Small intestine (tissue), 7 donors: ENCODE data around the gene TNS3. TPM values are rescaled to one million over a fixed set of nuclear protein-coding genes. Genes with fewer than 3 reads are reported as not detected.

ENCODE experiments used
- DNase-seq, 2 donors: peaks; one replicate each; pipeline versions ENCODE4 v3.0.0 to v3.0.0-alpha.2; 2013
- FAIRE-seq: peaks from 2 replicates; lab custom pipeline; 2012; peaks lifted over from hg19 to GRCh38; lab: Jason Lieb, UNC
- H3K27ac ChIP-seq, 3 donors: one replicate each; pipeline ENCODE4 v1.5.1; 2013; ENCODE audit warnings: low read length in 2 of 3, mild to moderate bottlenecking in 2 of 3, control low read depth in 1 of 3, inconsistent platforms in 1 of 3, low read depth in 1 of 3, moderate library complexity in 1 of 3
- H3K27me3 ChIP-seq, 3 donors: one replicate each; pipeline ENCODE4 v1.6.1; 2013; ENCODE audit warnings: low read length in 3 of 3, inconsistent platforms in 1 of 3; ENCODE audit not compliant: control insufficient read depth in 3 of 3, insufficient read depth in 3 of 3
- H3K36me3 ChIP-seq, 3 donors: one replicate each; pipeline ENCODE4 v1.6.1; 2013; ENCODE audit warnings: low read length in 3 of 3, inconsistent platforms in 1 of 3, low read depth in 1 of 3, mild to moderate bottlenecking in 1 of 3, moderate library complexity in 1 of 3; ENCODE audit not compliant: control insufficient read depth in 3 of 3, insufficient read depth in 2 of 3
- H3K4me1 ChIP-seq, 3 donors: one replicate each; pipeline ENCODE4 v1.6.1; 2013; ENCODE audit warnings: low read length in 2 of 3, inconsistent platforms in 1 of 3, low read depth in 1 of 3, mild to moderate bottlenecking in 1 of 3, moderate library complexity in 1 of 3; ENCODE audit not compliant: control insufficient read depth in 3 of 3, insufficient read depth in 2 of 3
- H3K4me3 ChIP-seq, 3 donors: one replicate each; pipeline ENCODE4 v1.5.1; 2013; ENCODE audit warnings: low read length in 3 of 3, control low read depth in 1 of 3, inconsistent platforms in 1 of 3, low read depth in 1 of 3, mild to moderate bottlenecking in 1 of 3, moderate library complexity in 1 of 3
- H3K9me3 ChIP-seq, 2 donors: one replicate each; pipeline ENCODE4 v1.6.1; 2013; ENCODE audit warnings: low read depth in 1 of 2, low read length in 1 of 2; ENCODE audit not compliant: control insufficient read depth in 2 of 2, insufficient read depth in 1 of 2
- WGBS, 3 donors: extraction: QIAGEN DNeasy Blood & Tissue Kit; methylation state at CpG; one replicate each; pipeline ENCODE4 v1.1.7; 2013; 5-methylcytosine and 5-hydroxymethylcytosine counted together
- polyA plus RNA-seq, 4 donors: library from polyadenylated mRNA; stranded (reverse) in 3 of 4; unstranded in 1 of 4; fragments of 200-250 nt in 3 of 4; fragments of 120-200 nt in 1 of 4; gene quantifications; one replicate each; pipeline versions ENCODE4 v1.2.1 to v1.2.3, GENCODE V29; 2013
- donor health status: healthy with polysubstance abuse.
- donor health status: control.
- donor health status: control.
- donor health status: Bipolar disorder and iron deficiency.
- donor health status: healthy.

Gene TNS3
- polyA plus RNA-seq, 4 donors: 17.2 to 67.1 (median 27.3) TPM

DNA sequence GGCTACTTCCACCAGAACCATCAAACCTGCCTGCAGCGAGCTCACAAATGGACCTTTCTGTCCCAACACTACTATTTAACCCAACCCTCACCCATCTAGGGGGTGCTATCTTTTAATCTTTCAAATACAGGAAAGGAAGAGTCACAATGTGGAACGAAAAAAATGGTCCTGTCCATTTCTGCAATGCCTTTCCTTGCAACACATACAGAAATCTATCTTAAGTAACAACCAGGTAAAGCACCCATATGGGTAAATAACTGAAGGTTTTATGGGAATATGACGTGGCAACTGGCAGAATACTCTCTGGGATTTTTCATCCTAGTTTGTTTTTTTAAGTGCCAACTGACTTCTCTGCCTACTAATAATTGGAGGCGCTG lies 24.6 kb downstream of the TNS3 start:
- WGBS, 3 donors: 78 to 85% (median 83%) methylated on average over 4 of the region's 4 CpGs
- FAIRE-seq (no peak), DNase-seq (no peak)
- Histone ChIP-seq H3K27me3 (no peaks in the 10 kb centered on the region), H3K27ac (peak overlapping the region in 1 of 3 donors; percentile 36), H3K4me1 (peaks cover 2 to 27% (median 13%) of the 10 kb centered on the region in 3 donors), H3K36me3 (peaks cover 0 to 62% (median 0%) of the 10 kb centered on the region in 3 donors), H3K4me3 (no peak overlapping the region), H3K9me3 (no peaks in the 10 kb centered on the region)

DNA sequence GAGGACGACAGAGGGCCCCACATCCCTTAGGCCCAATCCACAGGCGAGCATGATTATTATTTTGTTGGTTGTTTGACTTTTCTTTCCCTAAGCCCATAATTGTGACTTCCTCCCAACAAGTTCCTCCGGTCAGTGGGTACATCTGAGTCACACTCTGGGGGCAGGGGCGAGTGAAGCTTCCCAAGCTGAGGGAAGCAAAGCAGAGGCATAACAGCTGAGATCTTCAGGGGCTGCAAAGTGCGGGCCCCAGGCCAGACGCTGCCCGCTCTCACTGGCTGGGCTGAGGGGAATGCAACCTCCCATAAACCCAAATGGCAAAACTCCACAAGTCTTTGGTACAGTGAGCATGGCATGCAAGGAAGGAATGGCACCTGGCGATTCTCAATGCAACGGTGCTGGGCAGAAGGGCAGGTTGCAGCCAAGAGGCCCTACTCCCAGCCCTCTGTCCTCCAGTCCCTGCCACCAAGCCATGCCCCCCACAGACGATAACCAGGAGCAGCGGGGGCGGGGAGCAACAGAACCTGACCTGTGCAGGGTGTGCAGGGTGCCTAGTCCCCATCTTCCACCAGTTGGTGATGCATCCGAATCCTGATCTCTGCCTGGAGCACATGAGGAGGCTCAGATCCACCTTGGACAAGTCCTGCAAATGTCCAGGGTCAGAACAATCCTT lies 25.3 kb downstream of the TNS3 start:
- DNase-seq (no peak), FAIRE-seq (no peak)
- Histone ChIP-seq H3K36me3 (peaks cover 0 to 57% (median 0%) of the 10 kb centered on the region in 3 donors), H3K4me1 (peaks cover 2 to 29% (median 9%) of the 10 kb centered on the region in 3 donors), H3K4me3 (no peak overlapping the region), H3K27ac (no peak overlapping the region), H3K27me3 (no peaks in the 10 kb centered on the region), H3K9me3 (no peaks in the 10 kb centered on the region)
- WGBS, 3 donors: 82 to 94% (median 86%) methylated on average over 13 of the region's 13 CpGs

DNA sequence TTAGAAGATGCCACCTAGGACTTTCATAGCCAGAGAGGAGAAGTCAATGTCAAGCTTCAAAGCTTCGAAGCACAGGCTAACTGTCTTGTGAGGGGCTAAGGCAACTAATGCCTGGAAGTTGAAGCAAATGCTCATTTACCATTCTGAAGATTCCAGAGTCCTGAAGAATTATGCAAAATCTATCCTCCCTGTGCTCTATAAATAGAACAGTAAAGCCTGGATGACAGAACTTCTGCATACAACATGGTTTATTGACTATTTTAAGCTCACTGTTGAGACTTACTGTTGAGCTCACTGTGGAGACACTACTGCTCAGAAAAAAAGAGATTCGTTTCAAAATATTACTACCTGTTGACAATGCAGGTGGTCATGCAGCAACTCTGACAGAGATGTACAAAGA lies 28.6 kb downstream of the TNS3 start:
- no peak overlapping the region for H3K27ac ChIP-seq
- peaks cover 0 to 51% (median 0%) of the 10 kb centered on the region in 3 donors for H3K36me3 ChIP-seq
- DNase-seq: no peak
- no peak overlapping the region for H3K4me3 ChIP-seq
- 86 to 90% (median 87%) methylated on average over 2 of the region's 2 CpGs for WGBS, 3 donors
- FAIRE-seq: no peak
- H3K9me3 ChIP-seq: peaks cover 0 to 3% of the 10 kb centered on the region in 2 donors
- no peaks in the 10 kb centered on the region for H3K27me3 ChIP-seq
- peaks cover 2 to 45% (median 12%) of the 10 kb centered on the region in 3 donors for H3K4me1 ChIP-seq

DNA sequence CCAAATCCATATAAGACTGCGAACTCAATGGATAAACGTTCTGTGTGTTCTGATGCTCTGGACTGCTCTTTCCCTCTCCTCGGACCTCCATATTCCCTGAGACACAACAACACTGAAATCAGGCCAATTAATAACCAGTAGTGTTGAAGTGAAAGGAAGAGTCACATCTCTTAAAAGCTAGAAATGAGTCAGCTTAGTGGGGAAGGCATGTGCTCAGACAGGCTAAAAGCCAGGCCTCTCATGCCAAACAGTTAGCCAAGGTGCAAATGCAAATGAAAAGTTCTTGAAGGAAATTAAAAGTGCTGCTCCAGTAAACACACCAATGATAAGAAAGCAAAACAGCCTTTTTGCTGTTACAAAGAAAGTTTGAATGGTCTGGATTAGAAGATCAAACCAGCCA lies 29.3 kb downstream of the TNS3 start:
- no peak for DNase-seq
- Histone ChIP-seq H3K36me3 (peaks cover 0 to 47% (median 0%) of the 10 kb centered on the region in 3 donors), H3K4me3 (no peak overlapping the region), H3K27ac (peak overlapping the region in 1 of 3 donors; percentile 87), H3K27me3 (no peaks in the 10 kb centered on the region), H3K9me3 (peaks cover 0 to 3% of the 10 kb centered on the region in 2 donors), H3K4me1 (peaks cover 0 to 46% (median 9%) of the 10 kb centered on the region in 3 donors)
- no peak for FAIRE-seq
- WGBS, 3 donors: 64 to 86% (median 71%) methylated on average over 3 of the region's 3 CpGs

DNA sequence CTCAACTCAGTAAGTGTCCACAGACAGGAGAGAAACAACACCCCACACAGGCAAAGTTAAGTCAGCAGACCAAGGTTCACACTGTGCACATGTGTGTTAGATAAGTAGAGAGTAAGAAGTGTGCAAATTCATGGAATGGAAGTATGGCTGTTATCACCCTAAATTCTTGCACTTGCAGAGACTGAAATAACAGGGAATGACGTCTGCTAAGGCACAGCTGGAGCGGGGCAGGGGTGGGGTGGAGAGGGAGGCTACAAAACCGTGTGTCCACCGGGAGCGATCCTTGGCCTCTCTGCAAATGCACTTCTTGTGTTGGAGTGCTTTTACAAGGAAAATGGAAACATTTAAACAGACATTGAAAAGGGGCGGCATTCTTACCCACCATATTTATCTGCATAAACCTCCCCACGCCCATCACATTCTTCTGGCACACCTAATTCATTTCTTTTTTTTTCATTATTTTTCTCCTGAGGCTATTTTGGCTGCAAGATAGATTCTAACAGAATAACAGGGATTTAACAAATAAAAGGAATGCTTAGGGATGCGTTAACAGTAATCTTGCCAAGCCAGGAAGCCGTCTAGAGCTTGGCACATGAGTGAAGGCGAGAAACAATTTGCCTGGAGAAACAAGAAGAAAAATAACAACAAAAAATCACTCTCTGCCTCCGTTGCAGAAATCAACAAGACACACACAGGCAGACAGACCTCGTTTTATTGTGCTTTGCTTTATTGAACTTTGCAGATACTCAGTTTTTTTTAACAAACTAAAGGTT lies 30.1 kb downstream of the TNS3 start:
- DNase-seq: peak; percentile 74 to 78
- FAIRE-seq: no peak
- Histone ChIP-seq H3K27ac (peak overlapping the region in 2 of 3 donors; percentile 47 to 87), H3K4me3 (no peak overlapping the region), H3K27me3 (no peaks in the 10 kb centered on the region), H3K9me3 (peaks cover 0 to 3% of the 10 kb centered on the region in 2 donors), H3K4me1 (peaks cover 2 to 53% (median 9%) of the 10 kb centered on the region in 3 donors), H3K36me3 (peaks cover 0 to 49% (median 0%) of the 10 kb centered on the region in 3 donors)
- WGBS, 3 donors: 43 to 56% (median 55%) methylated on average over 12 of the region's 12 CpGs

DNA sequence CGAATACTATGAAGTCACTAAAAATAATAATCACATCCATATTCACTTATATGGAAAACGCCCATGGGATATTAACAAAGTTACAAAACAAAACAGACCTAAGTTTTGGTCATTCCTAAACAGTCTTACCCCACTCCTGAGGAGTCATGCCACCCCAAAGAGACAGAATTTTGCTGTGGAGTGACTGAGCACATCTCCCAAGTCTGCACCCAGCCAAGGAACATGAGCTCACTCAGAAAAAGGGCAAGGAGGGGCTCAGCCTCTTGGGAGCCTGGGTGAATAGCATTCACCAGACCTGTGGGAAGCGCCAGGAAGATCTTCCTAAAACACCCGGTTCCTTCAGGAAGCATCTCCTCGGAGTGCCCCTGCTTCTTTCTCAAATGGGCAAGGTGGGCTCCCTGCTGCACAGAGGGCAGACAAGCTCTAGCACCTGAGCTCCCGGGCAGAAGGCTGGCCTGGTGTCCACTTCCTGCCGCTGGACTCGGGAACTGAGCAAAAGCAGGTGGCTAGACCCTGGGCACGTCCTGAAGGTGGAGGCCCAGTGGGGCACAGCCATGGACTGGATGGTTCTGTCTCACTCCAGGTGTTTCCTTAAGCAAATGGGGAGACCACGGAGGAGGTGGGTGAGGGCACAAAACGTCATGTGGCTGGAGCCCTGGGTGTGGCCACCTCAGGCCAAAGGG lies 31.0 kb downstream of the TNS3 start:
- peak overlapping the region in 2 of 3 donors; percentile 47 to 87 for H3K27ac ChIP-seq
- peaks cover 0 to 50% (median 0%) of the 10 kb centered on the region in 3 donors for H3K36me3 ChIP-seq
- H3K4me3 ChIP-seq: no peak overlapping the region
- peaks cover 3 to 62% (median 9%) of the 10 kb centered on the region in 3 donors for H3K4me1 ChIP-seq
- no peak for FAIRE-seq
- peaks cover 0 to 3% of the 10 kb centered on the region in 2 donors for H3K9me3 ChIP-seq
- DNase-seq: no peak
- 66 to 73% (median 71%) methylated on average over 11 of the region's 11 CpGs for WGBS, 3 donors
- no peaks in the 10 kb centered on the region for H3K27me3 ChIP-seq

DNA sequence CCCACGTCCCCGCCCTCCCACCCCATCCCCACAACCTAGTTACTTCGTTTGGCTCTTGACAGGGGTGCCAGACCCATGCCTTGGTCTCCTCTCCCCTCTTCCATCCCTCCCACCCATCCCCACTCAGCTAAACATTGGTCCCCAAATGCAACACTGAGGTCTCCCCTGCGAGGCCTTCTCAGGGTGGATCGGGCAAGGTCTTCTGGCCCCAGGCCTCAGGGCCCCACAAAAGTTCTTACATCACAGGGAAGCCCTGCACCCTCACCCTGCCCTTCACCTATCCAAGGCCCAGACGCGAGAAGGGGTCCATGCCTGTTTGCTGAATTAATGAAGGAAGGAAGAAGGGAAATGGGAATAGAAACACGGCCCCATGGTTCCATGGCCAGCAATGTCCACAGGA lies 32.0 kb downstream of the TNS3 start:
- FAIRE-seq (no peak), DNase-seq (no peak)
- Histone ChIP-seq H3K4me1 (peaks cover 7 to 70% (median 9%) of the 10 kb centered on the region in 3 donors), H3K4me3 (no peak overlapping the region), H3K36me3 (peaks cover 0 to 60% (median 0%) of the 10 kb centered on the region in 3 donors), H3K27ac (peak overlapping the region in 1 of 3 donors; percentile 87), H3K27me3 (no peaks in the 10 kb centered on the region), H3K9me3 (peaks cover 0 to 3% of the 10 kb centered on the region in 2 donors)
- 86 to 94% (median 90%) methylated on average over 8 of the region's 8 CpGs for WGBS, 3 donors

DNA sequence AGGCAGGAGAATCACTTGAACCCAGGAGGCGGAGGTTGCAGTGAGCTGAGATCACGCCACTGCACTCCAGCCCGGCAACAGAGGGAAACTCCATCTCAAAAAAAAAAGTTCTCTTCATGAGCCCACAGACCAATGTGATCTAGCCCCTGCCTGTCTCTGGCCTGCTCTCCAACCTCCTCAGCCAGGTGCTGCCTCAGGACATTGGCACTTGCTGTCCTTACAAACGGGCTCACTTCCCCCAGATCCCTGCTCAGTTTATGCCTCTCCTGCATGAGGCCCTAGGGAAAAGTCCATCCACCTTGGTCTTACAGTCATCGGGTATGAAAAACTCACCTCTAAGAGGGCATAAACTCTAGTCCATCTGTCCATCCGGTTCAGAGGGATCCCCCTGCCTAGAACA lies 32.5 kb downstream of the TNS3 start:
- DNase-seq (no peak), FAIRE-seq (no peak)
- no peak overlapping the region for H3K4me3 ChIP-seq
- WGBS, 3 donors: 86 to 94% (median 92%) methylated on average over 6 of the region's 6 CpGs
- peaks cover 0 to 62% (median 0%) of the 10 kb centered on the region in 3 donors for H3K36me3 ChIP-seq
- H3K4me1 ChIP-seq: peaks cover 7 to 70% (median 9%) of the 10 kb centered on the region in 3 donors
- no peaks in the 10 kb centered on the region for H3K27me3 ChIP-seq
- no peak overlapping the region for H3K27ac ChIP-seq
- peaks cover 0 to 3% of the 10 kb centered on the region in 2 donors for H3K9me3 ChIP-seq
